Subcutaneous adipose tissue (tissue), 4 donors: Measurements from ENCODE around the gene OR2AJ1. TPM values are rescaled to one million over a fixed set of nuclear protein-coding genes. Genes with fewer than 3 reads are reported as not detected.

Source experiments
- total RNA-seq, 4 donors: library from RNA; depleted of rRNA; stranded (reverse); fragments of >200 nt; gene quantifications; one replicate each; pipeline ENCODE4 v1.1.0, GENCODE V29; 2016
- TF ChIP-seq, protein P1 (sequence below): fragments of 450-650 bp; IDR thresholded peaks from one replicate; pipeline ENCODE4 v1.5.1; 2016; ENCODE audit warnings: low read depth, mild to moderate bottlenecking, control low read depth, antibody characterized with exemption, moderate library complexity

Gene OR2AJ1
- total RNA-seq, 4 donors from 2014 or later = not detected

DNA sequence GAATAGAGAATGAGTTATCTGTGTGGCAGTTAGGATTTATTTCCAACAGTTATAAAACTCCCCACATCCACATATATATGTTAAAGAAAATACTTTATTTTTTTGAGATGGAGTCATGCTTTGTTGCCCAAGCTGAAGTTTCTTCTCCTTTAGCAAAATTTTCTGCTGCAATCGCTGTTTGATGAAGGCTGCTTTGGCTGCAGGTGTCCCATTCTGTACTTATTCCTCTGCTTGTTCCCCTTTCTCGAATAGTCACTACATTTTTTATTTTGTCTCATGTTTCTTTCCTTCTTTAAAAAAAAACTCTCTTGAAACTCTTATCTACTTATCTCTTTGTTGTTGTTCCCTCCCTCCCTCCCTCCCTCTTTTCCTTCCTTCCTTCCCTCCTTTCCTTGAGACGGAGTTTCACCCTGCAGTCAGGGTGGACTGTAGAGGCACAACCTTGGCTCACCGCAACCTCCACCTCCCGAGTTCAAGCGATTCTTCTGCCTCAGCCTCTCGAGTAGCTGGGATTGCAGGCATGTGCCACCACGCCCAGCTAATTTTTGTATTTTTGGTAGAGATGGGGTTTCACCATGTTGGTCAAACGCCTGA lies 18.7 kb upstream of the OR2AJ1 start:
- TF ChIP-seq, protein P1, sequence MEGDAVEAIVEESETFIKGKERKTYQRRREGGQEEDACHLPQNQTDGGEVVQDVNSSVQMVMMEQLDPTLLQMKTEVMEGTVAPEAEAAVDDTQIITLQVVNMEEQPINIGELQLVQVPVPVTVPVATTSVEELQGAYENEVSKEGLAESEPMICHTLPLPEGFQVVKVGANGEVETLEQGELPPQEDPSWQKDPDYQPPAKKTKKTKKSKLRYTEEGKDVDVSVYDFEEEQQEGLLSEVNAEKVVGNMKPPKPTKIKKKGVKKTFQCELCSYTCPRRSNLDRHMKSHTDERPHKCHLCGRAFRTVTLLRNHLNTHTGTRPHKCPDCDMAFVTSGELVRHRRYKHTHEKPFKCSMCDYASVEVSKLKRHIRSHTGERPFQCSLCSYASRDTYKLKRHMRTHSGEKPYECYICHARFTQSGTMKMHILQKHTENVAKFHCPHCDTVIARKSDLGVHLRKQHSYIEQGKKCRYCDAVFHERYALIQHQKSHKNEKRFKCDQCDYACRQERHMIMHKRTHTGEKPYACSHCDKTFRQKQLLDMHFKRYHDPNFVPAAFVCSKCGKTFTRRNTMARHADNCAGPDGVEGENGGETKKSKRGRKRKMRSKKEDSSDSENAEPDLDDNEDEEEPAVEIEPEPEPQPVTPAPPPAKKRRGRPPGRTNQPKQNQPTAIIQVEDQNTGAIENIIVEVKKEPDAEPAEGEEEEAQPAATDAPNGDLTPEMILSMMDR = no peak

DNA sequence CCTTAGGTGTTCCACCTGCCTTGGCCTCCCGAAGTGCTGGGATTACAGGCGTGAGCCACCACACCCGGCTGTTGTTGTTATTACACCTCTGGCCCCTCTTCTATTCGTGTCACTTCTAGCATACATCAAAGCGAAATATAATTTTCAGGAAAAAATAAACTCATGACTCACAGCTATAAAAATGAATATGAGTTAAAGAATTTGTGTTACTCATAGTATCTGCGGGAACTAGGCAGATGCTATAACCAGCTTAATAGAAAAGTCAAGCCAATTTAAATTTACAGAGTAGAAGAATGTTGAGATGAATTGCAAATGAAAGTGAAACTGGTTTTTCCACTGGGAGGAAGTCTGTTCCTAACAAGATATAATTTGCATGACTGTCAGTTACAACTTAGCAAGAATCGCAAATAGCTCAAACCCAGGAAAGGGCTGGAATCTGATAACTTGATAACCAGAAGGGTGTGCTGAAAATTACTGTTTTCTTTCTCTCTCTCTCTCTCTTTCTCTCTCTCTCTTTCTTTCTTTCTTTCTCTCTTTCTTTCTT lies 18.1 kb upstream of the OR2AJ1 start:
- TF ChIP-seq, protein P1 = no peak

DNA sequence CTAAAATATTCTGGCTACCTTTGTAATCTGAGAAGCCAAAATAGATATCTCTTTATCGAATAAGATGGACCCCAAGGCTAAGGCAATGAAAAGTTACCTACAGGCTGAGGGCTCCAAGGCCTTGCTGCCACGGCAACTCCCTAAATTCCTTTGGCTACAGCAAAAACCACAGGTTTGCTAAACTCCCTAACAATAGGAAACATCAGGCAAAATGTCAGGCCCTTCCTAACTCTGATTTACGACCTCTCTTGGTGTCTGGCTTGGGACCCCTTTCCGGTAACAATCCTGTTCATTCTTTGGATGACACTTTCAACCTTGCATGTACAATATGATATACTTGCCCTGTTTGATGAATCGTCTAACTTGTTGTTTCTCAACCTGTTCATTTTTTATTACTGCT lies 15.9 kb upstream of the OR2AJ1 start:
- TF ChIP-seq, protein P1 = no peak

DNA sequence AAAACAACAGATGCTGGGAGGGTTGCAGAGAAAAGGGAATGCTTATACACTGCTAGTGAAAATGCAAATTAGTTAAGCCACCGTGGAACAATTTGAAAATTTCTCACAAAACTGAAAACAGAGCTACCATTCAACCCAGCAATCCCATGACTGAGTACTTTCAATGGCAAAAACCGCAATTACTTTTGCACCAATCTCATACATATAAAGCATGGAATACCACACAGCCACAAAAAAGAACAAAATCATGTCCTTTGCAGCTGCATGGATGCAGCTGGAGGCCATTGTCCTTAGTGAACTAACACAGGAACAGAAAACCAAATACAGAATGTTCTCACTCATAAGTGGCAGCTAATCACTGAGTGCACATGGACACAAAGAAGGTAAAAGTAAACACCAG lies 10.9 kb upstream of the OR2AJ1 start:
- TF ChIP-seq, protein P1 = no peak

DNA sequence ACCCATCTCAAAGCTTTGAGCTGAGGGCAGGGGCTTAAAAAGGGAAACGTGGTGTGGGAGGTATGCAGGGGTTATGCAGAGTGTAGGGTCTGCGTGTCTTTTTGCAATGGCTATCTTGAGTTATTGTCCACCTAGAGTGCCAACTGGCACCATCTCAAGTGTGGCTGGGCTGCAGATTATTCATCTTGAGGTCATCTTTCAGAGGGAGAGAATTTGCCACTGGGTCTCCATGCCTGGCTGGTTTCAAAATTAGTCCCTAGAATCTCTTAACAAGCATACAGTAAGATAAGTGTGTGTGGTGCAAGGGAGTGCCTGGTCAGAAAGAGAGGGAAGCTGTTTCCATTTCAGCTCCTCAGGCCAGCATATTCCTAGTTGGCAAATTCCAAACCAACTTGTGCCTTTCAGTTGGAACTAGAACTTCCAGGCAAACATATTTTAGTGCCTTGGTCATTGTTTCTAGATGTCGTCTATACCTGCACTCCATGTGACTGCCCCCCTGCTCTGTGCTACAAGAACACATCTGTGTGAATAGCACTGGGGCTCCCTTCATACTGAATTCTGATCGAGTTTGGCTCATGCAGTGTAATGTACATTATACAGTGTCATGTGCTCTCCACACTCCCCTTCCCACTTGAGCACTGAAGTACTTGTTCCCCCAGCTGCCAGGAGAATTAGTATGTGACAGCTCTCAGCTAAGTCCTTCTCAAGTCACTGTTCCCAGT lies 9.6 kb upstream of the OR2AJ1 start:
- TF ChIP-seq, protein P1 = no peak

DNA sequence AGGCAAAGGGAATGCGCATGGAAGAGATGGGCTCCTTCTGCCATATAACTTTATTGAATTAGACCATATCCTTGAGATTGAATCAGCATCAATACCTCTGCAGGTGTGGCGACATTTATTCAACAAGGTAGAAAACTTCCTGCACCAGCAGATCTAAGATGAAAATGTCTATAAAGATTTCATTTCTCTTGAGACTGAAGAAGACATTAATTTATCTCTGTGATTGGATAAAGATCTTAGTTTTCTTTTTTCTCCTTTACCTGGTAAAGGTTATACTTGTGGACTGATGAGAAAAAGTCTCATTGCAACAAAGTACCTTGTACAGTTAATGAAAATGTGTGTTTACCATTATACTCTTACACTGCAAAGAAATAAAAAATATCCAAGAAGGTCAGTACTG lies 4.7 kb upstream of the OR2AJ1 start, which contains the start of gene OR2T8:
Gene OR2T8 (plus strand): TSS at position 301 of the 400 bp plus-strand sequence. CDS start 766 bp downstream, outside the sequence.
- TF ChIP-seq, protein P1 = no peak

DNA sequence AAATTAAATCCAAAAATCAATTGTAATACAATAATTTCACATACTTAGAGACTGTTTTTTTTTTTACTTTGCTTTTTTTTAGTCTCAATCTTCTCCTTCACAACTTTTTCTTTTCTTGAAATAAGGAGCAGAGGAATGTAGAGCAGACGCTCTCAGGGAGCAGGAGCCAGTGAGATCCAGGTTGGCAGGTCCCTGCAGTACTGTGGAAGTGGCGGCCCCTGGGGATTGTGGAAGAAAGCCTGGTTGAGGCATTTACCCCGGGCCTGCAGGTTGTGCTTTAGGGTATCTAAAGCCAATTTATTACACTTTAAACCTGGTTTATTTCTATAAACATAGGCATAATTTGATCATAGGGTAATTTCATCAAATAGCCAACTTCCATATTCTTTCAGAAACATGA lies 748 bp upstream of the OR2AJ1 start:
- TF ChIP-seq, protein P1 = no peak
